Stimulated activated CD4-positive, alpha-beta T cell treated with anti-CD3 and anti-CD28 coated beads, Interleukin-12 subunit alpha, Interleukin-12 subunit beta, amount 100 ng/mL, for 4 hours (primary cell): ENCODE data around the gene PPL.
"Not testable (repeated sequence)": the region's sequence is repeated elsewhere in the genome, so short reads cannot be mapped to it uniquely, and the experiment has no call there.

Source experiments
- DNase-seq: peaks from one replicate; pipeline ENCODE4 v3.0.0-alpha.2; 2020

Gene PPL, protein sequence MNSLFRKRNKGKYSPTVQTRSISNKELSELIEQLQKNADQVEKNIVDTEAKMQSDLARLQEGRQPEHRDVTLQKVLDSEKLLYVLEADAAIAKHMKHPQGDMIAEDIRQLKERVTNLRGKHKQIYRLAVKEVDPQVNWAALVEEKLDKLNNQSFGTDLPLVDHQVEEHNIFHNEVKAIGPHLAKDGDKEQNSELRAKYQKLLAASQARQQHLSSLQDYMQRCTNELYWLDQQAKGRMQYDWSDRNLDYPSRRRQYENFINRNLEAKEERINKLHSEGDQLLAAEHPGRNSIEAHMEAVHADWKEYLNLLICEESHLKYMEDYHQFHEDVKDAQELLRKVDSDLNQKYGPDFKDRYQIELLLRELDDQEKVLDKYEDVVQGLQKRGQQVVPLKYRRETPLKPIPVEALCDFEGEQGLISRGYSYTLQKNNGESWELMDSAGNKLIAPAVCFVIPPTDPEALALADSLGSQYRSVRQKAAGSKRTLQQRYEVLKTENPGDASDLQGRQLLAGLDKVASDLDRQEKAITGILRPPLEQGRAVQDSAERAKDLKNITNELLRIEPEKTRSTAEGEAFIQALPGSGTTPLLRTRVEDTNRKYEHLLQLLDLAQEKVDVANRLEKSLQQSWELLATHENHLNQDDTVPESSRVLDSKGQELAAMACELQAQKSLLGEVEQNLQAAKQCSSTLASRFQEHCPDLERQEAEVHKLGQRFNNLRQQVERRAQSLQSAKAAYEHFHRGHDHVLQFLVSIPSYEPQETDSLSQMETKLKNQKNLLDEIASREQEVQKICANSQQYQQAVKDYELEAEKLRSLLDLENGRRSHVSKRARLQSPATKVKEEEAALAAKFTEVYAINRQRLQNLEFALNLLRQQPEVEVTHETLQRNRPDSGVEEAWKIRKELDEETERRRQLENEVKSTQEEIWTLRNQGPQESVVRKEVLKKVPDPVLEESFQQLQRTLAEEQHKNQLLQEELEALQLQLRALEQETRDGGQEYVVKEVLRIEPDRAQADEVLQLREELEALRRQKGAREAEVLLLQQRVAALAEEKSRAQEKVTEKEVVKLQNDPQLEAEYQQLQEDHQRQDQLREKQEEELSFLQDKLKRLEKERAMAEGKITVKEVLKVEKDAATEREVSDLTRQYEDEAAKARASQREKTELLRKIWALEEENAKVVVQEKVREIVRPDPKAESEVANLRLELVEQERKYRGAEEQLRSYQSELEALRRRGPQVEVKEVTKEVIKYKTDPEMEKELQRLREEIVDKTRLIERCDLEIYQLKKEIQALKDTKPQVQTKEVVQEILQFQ (N-terminal part only)

DNA sequence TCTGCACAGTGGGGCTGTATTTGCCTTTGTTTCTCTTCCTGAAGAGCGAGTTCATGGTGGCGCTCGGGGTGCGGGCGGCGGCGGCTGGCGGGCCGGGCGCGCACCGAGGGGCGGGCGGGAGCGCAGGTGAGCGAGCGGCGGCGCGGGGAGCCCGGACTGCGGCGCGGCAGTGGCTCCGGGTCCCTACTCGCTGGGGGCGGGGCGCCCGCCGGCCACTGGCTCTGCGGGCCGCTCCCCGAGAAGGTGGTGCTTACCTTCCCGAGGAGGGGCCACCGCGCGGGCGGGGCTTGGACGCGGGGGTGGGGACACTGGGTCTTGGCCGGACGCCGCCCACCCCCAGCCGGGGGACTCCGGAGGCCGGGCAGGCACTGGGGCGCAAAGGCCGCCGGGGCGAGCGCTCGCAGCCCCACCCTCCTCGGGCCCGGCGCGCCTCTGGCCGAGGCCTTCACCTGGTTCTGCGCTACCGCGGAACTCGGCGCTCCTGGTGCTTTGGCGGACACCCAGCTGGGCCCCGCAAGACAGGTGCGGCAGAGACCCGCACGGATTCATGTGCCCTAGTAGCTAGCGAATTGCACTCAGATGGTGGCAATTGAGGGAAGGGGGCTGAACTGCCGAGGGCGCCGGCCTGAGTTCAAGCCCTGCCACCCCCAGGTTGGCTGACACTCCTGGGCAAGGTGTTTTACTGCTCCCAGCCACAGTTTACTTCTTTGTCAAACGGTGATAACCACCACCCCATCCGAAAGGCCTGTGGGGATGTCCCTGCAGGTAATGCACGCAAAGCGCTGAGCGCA is at the start of gene PPL:
Gene PPL (minus strand): TSS at position 158 of the 791 bp plus-strand sequence. CDS start 103 bp downstream, at position 55.
- DNase-seq: no peak

DNA sequence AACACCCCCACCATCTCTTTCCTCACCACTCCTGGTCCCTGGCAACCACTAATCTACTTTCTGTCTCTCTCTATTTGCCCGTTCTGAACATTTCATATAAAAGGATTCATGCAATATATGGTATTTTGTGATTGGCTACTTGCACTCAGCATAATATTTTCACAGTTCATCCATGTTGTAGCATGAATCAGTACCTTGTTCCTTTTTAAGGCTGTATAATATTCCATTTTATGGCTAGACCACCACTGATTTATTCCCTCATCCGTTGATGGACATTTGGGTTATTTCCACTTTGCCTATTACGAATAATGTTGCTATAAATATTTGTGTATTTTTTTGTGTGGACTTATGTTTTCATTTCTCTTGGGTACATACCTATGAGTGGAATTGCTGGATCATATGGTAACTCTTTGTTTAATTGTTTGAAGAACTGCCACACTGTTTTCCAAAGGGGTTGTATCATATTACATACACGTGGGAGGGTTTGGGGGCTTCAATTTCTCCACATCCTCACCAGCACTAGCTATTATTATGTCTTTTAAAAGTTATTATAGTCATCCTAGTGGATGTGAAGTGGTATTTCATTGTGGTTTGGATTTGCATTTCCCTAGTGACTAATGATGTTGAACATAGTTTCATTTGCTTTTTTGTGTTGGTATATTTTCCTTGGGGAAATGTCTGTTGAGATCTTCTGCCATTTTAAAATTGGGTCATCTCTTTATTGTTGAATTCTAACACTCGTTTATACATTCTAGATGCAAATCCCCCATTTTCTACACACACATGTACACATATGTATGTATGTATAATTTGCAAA is 47.4 kb upstream of the PPL start:
- DNase-seq: no peak

DNA sequence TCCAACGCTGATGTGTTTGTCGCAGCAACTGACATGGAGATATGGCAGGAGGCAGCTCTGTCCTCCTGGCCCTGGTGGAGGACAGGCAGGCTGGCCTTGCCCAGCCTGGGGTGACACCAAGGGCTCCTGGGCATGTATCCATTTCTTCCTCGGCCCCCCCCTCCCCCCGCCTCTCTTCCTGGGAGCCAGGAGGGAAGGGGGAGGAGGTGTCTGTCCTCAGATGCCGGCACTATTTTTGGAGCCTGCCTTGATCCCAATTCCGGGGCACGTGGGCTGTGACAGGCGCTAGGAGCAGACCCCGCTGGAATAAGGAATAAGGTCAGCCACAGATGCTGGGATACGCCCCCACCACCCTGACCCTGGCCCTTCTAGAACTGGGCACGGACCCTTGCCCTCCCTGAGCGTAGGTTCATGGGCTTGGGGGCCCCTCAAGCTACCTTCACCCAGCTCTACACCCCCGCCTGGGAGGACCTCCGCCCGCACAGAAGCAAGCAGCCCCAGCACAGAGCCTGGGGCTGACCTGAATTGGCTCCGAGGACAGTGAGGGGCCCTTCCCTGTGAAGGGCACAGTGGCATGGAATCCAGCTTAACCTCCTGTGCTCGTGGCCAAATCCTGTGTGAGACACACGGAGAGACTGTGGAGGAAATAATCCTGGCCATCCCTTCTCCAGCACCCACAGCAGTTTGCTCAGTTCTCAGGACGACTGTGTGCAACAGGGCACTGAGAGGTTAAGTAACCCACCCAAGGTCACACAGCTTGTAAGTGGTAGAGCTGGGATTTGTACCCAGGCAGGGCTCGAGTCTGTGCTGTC is 45.3 kb upstream of the PPL start:
- DNase-seq: no peak

DNA sequence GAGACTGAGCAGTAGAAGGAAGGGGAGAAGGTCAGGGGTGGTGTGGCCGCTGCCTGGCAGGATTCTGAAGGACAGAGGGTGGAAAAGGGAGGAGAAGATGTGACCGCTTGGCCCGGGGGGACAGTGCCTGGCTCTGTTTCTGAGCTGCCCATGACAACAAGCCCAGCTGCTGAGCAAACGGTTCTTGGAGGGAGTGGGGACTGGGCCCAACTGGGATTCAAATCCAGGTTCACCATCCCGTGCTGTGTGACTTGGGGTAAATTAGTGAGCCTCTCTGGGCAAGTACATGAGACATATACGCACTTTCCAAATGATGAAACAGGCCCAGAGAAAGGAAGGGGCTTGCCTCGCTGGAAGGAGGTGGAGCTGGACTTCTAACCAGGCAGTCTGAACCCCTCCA is 44.5 kb upstream of the PPL start:
- DNase-seq: no peak

DNA sequence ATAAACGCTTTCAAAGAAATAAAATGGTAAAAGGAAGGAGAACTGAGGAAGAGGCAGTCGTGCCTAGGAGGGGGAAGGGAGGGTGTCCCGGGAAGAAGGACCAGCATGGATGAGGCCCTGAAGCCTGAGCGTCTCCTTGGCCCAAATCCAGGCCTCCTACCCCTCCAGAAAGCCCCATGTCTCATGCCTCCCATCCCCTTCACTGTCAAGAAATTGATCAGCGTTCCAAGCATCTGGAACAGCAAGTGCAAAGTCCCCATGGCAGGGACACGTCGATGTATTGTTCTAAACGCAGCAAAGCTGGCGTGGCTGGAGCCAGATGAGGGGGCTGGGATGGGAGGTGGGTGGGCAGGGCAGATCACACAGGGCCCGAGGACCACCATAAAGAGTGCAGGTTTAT is 43.7 kb upstream of the PPL start:
- no peak for DNase-seq

DNA sequence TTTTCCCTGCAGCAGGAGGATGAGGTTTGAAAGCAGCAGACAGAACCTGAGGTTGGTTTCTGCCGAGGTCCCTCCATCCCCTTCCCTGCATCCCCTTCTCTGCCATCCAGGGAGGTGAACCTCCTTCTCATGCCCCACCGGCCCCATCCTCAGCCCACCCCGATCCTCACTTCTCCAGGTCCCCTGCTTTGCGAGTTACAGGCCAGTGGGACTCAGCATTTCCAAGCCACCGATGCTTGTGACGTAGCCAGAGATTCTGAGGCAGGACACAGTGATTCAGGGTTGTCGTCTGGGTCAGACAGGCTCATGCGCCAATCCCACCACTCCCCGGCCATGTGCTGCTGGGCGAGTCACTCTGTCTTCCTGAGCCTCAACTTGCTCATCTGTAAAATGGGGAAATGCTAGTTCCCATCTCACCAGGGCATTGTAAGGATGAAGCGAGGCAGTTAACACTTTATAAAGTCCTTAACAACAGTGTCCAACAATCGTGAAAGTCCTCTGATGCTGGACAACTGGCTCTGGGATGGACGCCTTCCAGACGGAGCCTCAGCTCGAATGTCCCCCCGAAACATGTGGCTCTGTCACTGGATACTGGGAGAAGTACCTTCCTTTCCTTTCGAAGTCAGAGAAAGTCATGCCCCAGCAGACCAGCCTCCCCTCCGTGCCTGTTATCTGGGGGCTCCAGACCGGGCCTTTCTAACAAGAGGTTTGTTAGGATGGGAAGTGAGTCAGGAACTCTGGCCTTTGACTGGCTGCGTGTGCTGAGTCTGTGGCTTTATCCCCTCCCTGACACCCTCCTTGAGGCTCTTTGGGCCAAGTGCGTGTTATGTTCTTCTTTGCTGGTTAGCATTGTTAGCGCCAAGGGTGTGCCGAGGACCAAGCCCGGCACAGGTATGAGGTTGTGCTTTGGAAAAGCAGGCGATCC is 43.0 kb upstream of the PPL start:
- no peak for DNase-seq

DNA sequence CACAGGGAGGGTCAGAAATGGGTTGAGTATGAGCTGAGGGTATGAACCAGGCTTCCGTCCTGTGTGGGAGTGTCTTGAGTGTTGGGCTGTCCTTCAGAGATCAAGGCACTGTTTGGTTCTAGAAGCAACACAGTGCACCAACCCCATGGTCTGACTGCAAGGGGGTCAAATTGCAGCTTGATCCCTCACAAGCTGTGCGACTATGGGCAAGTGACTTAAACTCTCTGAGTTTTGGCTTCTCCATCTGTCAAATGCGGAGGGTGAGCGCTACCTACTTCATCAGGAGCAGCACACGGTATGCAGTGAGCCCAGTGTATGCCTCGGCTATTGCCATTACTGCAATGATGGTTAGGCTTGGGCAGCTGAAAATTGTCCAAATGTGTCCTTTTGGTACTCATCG is 42.2 kb upstream of the PPL start:
- no peak for DNase-seq

DNA sequence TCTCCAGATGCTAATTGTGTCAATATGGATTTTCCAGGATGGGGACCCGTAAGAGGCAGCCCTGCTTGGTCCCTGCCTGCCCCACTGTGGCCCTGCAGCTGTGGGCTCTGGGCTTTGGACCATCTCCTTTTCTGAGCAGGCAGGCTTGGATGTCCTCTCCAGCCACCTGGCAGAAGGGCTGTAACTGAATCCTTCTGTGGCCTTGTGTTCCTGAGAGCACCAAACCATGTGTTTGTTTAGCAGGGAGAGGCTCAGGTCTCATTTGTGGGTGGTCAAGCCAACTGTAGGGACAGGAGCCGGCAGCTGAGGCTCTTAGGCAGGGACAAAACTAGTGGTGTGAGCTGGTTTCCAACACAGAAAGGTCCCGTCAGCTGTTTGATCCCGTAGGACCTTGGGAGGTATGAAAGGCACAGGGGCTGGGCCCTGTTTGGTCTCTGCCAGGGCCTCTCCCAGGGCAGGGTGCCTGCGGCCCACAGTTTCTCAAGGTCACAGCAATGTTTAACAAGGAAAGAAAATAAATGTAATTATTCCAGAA is 39.7 kb upstream of the PPL start:
- DNase-seq: no peak

DNA sequence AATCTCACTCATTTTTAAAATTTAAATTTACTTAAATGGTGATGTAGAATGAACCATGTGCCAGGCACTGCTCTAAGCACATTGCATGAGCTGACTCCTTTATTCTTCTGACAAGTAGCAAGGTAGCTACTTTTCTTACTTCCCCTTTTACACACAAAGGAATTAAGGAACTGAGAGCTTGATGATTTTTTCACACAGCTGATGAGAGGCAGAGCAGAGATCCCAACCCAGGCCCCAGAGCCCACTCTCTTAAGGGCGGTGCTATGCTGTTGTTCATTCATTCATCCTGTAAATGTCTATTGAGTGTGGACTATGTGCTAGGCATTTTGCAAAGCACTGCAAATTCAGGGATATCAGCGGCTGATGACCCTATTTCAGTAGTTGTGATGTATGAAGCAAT is 39.1 kb upstream of the PPL start:
- no peak for DNase-seq

DNA sequence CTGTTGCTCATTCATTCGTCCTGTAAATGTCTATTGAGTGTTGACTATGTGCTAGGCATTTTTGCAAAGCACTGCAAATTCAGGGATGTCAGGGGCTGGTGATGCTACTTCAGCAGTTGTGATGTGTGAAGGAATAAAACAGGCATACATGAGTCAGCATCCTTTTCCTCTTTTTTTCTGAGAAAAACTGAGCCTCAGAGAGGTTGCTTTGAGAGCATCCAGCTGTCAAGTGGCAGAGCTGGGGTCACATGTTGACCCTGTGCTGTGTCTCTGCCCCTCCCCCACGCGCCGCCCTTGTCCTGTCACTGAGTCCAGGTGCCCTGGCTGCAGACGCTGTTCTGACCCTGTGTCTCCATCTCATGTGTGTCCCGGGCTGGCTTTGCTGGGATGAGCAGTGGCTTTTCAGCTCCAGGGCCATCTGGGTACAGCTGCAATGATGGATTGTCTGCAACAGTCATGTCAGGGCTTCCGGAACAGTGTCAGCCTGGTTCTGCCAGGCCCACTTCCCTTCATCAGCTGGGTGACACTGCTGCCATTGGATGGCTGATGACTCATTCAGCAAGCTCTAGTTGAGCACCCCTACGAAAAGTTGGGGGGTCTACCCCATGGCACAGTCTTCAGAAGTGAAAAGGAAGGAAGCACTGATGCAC is 36.1 kb upstream of the PPL start:
- DNase-seq: no peak

DNA sequence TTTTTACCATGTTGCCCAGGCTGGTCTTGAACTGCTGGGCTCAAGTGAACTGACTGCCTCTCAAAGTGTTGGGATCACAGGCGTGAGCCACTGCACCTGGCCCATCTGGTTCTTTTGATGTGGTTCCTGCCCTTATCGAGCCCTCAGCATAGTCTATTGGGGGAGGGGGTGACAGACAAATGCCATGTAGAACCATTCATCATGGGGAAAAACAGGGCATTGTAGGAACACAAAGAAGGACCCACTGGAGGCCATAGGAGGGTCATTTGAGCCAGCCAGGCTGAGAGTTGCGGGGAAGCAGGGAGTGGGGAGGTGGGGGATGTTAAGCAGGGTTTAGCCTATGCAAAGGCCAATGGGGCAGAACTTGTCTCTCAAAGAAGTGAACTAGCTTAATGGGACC is 33.1 kb upstream of the PPL start:
- no peak for DNase-seq

DNA sequence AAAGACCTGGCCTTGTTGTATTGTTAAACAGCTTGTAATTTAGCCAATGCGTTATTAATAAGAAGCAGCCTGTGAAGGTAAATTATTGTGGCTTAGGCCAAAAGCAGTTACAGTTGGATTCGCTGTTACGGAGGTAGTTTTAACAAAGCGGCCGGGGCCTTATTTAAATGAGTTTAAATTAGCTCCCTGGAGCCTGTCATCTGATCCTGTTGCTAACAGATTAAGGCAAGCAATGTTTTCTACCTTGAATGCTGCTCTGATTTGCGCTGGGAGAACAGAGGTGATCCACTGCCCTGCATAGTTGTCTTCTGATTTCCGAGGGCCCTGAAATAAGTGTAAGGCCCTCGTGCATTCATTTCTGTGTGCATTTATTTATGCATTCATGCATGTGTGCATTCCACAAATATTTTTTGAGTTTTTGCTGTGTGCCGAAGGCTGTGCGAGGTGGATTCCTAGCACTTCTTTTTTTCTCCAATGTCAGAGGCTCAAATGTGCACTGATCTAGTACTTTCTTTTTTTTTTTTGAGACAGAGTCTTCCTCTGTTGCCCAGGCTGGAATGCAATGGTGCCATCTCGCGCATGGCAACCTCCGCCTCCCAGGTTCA is 32.0 kb upstream of the PPL start:
- DNase-seq: no peak

DNA sequence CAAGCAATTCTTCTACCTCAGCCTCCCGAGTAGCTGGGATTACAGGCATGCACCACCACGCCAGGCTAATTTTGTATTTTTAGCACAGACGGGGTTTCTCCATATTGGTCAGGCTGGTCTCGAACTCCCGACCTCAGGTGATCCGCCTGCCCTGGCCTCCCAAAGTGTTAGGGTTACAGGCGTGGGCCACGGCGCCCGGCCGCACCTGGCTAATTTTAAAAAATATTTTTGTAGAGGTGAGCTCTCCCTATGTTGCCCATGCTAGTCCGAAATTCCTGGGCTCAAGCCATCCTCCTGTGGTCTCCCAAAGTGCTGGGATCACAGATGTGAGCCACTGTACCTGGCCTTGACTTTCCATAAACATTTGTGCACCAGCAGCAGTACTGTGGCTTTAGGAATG is 31.3 kb upstream of the PPL start:
- DNase-seq: not testable (repeated sequence)

DNA sequence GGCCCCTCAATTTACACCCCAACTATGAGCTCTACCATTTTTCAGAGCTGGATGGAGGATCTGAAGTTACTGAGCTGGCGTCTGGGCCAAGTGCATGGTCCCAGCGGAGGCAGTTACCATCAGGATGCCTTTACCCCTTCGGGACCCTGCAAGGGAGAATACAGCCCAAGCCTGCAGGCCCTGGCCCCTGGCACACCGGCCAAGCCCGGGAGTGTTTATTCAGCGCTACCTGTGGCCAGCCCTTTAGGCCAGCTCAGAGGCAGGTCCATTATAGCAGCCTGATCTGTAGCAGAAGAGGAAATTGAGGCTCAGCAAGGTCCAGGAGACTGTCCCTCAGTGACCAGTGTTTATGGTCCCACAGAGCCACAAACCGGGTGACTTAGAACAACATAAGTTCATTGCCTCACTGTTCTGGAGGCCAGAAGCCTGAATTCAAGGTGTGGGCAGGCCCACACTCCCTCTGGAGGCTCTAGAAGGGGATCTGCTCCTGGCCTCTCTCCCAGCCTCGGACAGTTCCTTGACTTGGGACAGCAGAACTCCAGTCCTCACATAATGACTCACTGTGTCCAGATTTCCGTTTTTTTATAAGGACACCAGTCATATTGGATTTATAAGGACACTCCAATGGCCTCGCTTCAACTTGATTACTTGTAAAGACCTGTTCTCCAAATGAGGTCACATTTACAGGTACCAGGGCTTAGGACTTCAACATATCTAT is 29.9 kb upstream of the PPL start:
- no peak for DNase-seq

DNA sequence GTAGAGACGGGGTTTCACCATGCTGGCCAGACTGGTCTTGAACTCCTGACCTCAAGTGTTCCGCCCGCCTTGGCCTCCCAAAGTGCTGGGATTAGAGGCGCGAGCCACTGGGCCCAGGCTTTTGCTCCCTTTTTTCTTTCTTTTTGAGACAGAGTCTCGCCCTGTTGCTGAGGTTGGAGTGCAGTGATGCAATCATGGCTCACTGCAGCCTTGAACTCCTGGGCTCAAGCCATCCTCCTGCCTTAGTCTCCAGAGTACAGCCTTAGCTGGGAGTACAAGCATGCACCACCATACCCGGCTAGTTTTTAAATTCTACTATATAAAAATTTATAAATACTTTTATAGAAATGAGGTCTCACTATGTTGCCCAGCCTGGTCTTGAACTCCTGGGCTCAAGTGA is 26.6 kb upstream of the PPL start:
- not testable (repeated sequence) for DNase-seq

DNA sequence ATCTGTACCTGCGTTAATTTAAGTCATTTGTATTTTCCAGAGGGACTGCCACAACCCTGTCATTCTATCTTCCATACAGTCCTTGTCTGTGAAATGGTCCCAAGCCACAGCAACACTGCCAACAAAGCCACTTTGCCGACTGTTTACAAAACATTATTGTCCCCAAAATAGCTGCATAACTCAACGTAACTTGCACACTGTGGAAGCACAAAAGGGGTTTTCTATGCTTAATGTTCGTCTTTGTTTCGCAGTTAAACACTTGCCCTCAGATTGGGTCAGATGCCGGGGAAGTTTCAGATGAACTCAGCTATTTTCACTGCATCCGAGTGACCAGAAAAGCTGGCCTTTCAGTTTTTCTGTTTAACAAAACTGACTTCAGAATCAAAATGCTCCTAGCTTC is 25.8 kb upstream of the PPL start:
- DNase-seq: no peak

DNA sequence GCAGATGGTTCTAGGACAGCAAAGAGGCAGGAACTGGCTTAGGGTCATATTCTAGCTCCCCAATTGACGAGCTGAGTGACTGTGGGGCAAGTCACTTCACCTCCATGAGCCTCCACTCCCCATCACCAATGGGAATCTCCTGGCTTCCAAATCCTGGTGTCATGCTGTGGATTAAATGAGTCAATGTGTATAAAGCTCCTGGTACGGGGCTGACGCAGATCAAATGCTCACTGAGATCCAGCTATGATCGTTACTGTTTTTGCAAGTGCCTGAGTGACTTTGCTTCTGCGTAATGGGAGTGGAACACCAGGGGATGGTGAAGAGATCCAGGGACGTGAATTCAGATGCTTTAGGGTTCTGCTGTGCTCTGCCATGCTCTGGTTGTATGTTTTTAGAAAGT is 23.6 kb upstream of the PPL start:
- no peak for DNase-seq
